GM20431 (cell line): ENCODE measurements around the gene LYL1.

ENCODE experiments used
- in situ Hi-C: fragments of 300-500 bp; cut with MseI, MboI; formaldehyde crosslinking; loops from one replicate; pipeline ENCODE4 v1.15.0; 2020; ENCODE audit warnings: low sequenced_read_pairs; ENCODE audit not compliant: unreplicated experiment

The LYL1 gene

DNA sequence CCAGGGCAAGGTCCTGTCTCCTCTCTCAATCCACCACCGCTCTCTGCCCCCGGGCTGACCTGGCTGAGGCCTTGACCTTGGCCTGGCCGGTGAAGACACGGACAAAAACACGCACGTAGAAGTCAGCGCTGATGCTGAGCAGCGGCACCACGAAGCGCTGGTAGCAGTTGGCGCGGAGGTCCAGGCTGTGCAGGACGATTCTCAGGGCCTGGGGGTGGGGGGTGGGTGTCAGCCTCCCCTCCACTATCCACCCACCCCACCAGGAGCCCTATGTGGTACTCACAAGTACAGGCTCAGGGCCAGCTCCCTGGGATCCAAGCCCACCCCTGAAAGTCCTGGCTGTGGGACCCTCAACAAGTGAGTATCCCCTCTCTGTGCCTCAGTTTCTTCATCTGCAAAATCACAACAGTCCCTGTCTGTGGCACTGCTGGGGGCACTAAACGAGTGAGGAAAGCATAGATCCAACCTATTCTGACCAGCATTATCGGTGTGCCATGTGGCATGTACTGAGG is 7.5 kb upstream of the LYL1 start:
- in situ Hi-C loops, result no loop called here

DNA sequence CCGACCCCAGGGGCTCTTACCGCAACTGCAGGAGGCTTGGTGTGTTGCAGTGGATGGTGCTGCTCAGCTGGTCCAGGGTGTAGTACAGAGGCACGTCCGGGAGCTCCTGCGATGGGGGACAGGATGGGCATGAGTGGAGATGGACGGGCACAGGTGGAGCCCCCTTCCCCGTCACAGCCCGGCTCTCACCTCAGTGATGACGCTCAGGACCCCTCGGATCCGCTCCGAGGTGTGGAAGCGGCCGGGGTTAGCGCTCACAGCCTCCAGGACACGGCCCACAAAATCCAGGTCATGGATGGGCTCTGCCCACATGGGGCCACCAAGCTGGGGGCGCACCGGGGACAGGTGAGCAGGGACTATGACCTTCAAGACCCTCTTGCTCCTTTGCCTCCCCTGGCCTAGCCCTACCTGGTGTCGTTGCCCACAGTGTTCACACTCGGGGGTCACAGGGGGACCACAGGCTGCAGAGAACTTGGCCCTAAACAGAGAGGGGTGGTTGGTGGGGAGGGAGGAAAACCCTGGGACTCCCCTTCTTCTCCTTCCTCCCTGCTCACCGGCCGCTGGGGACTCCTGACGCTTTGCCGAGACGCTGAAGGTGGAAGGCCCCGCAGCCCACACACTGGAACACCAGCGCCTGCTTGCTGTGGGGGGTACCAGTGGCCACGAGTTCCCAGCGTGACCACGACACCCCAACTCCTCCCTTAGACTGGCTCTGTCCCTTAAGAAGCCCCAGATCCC is 6.9 kb upstream of the LYL1 start:
- in situ Hi-C loops, result no loop called here

DNA sequence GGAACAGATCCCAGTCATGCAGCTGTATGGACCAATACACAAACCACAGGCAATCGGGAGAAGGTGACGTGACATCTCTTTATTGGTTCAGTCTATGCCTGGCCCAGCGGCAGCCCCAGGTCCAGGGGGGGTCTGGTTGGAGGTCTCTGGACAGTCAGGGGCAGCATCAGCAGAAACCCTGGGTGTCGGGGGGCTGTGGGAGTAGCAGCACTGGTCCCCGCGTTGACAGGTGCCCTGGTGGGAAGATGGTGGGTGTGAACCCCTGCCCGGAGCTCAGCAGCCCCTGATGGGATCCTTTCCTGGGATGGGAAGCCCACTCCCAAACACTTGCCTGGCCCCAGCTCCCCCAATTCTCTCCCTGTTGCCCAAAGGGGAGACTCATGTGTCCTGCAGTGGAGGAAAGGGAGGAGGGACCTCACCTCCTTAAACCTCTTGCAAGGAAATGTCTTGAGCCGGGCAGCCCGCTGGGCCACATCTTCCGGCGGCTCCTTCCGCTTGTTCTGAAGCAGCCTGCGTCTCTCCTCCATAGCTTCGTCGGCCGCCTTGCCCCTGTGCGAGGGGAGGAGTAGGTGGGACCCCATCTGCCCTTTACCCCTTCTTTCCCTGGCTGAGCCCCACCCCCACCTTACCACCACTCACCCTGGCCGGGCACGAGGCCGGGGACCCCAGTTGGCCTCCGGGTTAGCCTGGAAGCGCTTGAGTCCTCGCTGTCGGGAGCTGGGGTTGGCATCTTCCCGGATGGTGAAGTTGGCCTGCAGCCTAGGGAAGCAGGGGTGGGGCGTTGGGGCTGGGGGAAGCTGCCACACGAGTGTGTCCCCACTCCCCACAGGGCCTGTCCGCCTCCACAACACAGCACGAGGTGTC is 2.4 kb upstream of the LYL1 start:
- in situ Hi-C loops, result no loop called here

DNA sequence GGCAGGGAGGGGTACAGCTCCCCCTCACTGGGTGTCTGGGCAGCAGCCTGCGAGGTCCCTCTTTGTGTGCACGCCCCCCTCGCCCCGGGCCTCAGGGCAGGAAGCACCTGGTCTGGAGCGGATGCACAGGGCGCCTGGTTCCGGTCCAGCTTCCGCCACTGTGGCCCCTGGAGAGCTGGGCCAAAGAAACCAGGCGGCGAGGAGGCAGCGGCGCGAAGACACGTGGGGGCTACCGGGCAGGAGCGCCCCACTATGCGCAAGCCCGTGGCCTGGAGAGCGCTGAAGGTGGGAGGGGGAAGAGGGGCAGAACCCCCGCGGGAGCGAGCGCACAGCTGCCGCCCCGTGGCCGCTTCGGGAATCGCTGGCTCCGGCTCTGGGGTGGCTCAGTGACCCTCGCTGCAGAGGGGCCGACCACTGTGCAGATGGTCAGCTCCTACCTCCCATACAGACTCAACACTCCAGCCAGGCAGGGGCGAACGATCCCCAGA is 1.7 kb upstream of the LYL1 start:
- in situ Hi-C loops, result no loop called here

DNA sequence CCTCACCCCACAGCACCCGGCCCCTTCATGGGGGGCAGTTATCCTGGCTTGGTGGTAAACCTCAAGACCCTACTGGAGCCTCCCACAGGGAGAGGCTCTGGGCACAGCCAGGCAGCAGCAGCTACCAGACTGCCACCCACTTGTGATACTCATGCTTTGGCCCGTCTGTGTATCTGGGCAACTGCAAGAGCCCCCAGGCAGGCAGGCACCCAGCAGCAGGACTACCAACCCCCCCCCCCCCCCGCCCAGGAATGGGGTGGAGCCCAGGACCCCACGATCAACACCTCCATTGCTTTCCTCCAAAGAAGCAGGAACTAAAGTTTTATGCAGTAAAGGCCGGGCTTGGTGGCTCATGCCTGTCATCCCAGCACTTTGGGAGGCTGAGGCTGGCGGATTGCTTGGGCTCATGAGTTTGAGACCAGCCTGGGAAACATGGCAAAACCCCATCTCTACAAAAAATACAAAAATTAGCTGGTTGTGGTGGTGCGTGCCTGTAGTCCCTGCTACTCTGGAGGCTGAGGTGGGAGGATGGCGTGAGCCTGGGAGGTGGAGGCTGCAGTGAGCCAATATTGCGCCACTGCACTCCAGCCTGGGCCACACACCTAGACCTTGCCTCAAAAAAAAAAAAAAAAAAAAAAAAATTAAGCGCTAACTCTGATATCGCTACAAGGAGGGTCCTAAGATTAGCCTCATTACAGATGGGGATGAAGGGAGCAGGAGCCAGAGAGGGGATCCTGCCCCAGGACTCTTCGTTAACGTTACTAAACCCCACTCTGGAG is 1.1 kb upstream of the LYL1 start:
- in situ Hi-C loops, result no loop called here

DNA sequence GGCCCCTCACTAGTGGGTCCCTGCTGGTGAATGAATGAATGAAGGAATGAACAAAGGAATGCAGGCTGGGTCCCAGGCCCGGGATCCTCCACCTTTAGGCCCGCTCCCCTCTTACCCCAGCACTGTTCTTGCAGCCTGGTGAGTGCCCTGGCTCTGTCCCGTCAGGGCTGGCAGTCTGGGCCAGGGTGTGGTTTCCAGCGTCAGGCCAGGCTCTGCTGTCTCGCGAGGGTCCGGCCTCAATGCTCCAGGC is 317 bp downstream of the LYL1 start:
- in situ Hi-C loops, result no loop called here

DNA sequence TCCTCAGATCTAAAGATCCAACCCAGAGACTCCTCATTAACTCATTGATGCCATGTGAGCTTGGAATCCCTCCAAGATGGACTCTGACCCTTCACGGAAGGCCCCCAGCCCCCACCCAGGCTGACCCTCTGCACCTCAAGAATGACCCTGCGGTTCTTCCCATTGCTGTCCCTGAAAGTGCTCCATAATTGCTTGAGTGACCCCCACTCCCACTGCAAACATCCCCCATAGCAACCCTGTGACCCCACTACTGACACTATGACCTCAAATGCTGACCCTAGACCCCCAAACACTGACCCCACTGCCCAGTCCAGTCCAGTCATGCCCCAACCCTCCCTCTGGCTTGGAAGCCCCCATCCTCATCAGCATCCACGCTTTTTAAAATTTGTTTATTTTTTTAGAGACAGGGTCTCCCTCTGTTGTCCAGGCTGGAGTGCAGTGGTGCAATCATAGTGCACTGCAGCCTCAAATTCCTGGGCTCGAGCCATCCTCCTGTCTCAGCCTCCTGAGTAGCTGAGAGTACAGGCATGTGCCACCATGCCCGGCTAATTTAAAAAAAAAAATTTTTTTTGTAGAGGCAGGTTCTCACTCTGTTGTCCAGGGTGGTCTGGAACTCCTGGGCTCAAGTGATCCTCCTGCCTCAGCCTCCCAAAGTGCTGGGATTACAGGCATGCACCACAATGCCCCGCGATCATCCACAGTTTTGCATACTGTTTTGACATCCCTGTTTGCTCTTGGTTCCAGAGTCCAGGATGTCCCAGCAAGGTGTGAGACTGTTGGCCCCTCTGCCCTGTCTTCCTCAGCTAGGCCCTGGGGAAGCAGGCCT is 855 bp downstream of the LYL1 start:
- in situ Hi-C loops, result no loop called here

GRCh38 chr19:13100841-13101589 is 1.6 kb downstream of the LYL1 start:
- in situ Hi-C loops, result no loop called here

- in situ Hi-C loops, result no loop called here
Measured at GRCh38 chr19:13100031-13100588, 2.5 kb downstream of the LYL1 start.

- in situ Hi-C loops, result no loop called here
Measured at GRCh38 chr19:13099073-13099999, 3.3 kb downstream of the LYL1 start.

- in situ Hi-C loops, result no loop called here
Measured at GRCh38 chr19:13098277-13099072, 4.2 kb downstream of the LYL1 start.

- in situ Hi-C loops, result no loop called here
Measured at GRCh38 chr19:13097463-13098258, 5.0 kb downstream of the LYL1 start.

DNA sequence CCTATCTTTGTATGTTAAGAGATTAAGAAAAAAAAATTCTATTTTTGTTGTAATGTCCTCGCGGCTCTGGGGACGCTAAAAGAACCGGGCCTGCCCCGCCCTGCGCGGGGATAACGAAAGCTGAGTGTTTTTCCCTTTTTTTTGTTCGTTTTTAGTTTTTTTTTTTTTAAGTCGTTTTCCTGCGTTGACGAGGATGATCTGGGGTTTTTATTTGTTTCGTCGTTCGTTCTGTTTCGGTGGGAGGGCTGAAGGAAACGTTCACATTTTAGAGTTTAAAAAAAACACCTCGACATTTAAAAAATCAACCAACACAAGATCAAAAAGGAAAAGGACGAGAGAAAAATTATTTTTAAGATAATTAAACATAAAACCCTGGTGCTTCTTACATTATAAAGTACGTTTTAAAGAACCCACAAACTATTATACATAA is 5.6 kb downstream of the LYL1 start:
- in situ Hi-C loops, result no loop called here

DNA sequence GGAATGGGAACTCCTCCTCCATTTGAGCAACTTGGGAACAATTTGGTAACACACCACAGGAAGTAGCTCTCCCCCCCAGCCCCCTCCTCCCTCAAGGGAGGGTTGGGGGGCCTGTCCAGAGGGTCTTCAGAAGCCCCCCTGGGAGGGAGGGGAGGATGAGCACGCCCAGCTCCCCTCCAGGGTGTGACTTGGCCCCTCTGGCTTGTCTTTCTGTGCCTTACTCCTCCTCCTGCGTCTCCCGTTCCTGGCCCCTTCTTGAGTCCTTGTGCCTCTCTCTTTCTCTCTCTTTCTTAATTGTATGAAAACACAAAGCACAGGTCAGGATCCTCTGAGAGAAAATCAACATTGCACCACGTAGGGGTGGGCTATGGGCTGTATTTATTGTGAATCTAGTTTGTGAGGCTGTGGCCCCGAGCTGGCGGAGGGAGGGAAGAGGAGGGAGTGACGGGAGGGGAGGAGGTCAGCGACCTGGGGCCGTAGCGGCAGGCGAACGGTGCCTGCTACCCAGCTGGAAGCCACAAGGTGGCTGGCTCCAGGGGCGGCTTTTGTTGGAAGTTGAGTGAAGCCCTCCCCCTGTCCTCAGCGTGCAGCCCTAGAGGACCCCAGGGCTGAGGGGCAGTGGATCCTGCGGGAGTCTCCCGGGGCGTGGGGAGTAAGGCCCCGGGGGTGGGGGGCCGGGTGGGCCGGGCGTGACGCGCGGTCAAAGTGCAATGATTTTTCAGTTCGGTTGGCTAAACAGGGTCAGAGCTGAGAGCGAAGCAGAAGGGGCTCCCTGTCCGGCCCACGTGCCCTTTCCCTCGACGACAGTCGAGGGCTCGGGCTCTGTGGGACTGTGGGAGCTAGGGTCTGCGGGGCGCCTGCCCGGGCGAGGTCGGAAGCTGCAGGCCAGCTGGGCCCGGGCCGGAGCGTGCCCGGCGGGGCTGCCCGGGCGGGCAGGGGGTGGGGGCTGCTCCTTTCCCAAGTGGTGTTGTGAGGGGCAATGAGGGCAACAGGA is 6.4 kb downstream of the LYL1 start:
- in situ Hi-C loops, result no loop called here

GRCh38 chr19:13095393-13095784 is 7.3 kb downstream of the LYL1 start:
- in situ Hi-C loops, result no loop called here
